Natural killer cell treated with Interleukin-12 subunit alpha and Interleukin-12 subunit beta and Interleukin-15 and Interleukin-18, amount 100 ng/mL, for 72 hours (primary cell): Measurements from ENCODE around the gene LNPK. TPM values are rescaled to one million over a fixed set of nuclear protein-coding genes. Genes with fewer than 3 reads are reported as not detected.

ENCODE experiments used
- ATAC-seq, 2 donors: fragments of 150-1000 bp; cut with Tn5 transposase in 1 of 2; sonication (Bioruptor Pico), chemical (Tn5 transposase) in 1 of 2; 2 replicates each; pipeline ENCODE4 v1.10.0; 2021
- DNase-seq: peaks from one replicate; pipeline ENCODE4 v3.0.0; 2022; ENCODE audit warnings: low spot score
- H3K27ac Mint-ChIP-seq, 2 donors: 1 replicate in 1 of 2; 2 replicates in 1 of 2; pipeline ENCODE4 v1.8.0; 2022; ENCODE audit warnings: mixed read lengths in 2 of 2, mild to moderate bottlenecking in 1 of 2, moderate library complexity in 1 of 2
- H3K27me3 Mint-ChIP-seq, 2 donors: 1 replicate in 1 of 2; 2 replicates in 1 of 2; pipeline ENCODE4 v1.8.0; 2022; ENCODE audit warnings: mixed read lengths in 2 of 2
- H3K36me3 Mint-ChIP-seq: one replicate; pipeline ENCODE4 v1.8.0; 2022; ENCODE audit warnings: mixed read lengths
- H3K4me1 Mint-ChIP-seq, 2 donors: 1 replicate in 1 of 2; 2 replicates in 1 of 2; pipeline ENCODE4 v1.8.0; 2022; ENCODE audit warnings: low read depth in 2 of 2, mixed read lengths in 2 of 2, mild to moderate bottlenecking in 1 of 2
- H3K4me3 Mint-ChIP-seq: one replicate; pipeline ENCODE4 v1.8.0; 2022; ENCODE audit warnings: mixed read lengths
- H3K9me3 Mint-ChIP-seq: 2 replicates; pipeline ENCODE4 v1.8.0; 2022; ENCODE audit warnings: mixed read lengths
- total RNA-seq, 2 donors: library from RNA; stranded (reverse); gene quantifications; one replicate each; pipeline ENCODE4 v1.2.3, GENCODE V29; 2022

Gene LNPK
- 10 to 100 TPM; 35.9 to 44.7 TPM for total RNA-seq

- peak within 1 kb of the TSS; percentile 95 for H3K4me3 Mint-ChIP-seq
- H3K27me3 Mint-ChIP-seq, result peaks cover 7 to 20% of the 10 kb centered on the region in 2 donors
- H3K36me3 Mint-ChIP-seq, result no peaks in the 10 kb centered on the region
- peak within 1 kb of the TSS; percentile 84 to 89 for H3K27ac Mint-ChIP-seq
- ATAC-seq, result peak; percentile 97 to 98
- peaks cover 17 to 19% of the 10 kb centered on the region in 2 donors for H3K4me1 Mint-ChIP-seq
- no peaks in the 10 kb centered on the region for H3K9me3 Mint-ChIP-seq
- DNase-seq, result peak; percentile 92
Measured at GRCh38 chr2:176001916-176002687, at the start of gene LNPK. Gene LNPK, minus strand, starts transcription at chr2:176002267. Its CDS starts 6,683 bp downstream, at chr2:175995584.

- Mint-ChIP-seq H3K36me3 (no peaks in the 10 kb centered on the region), H3K4me1 (no peaks in the 10 kb centered on the region), H3K27ac (no peak overlapping the region), H3K9me3 (no peaks in the 10 kb centered on the region), H3K4me3 (no peak overlapping the region), H3K27me3 (peaks cover 12 to 34% of the 10 kb centered on the region in 2 donors)
- DNase-seq (no peak), ATAC-seq (no peak)
Measured at GRCh38 chr2:176039375-176039774, 37.3 kb upstream of the LNPK start.

GRCh38 chr2:176038694-176039093, 36.6 kb upstream of the LNPK start:
- Mint-ChIP-seq H3K4me3 (no peak overlapping the region), H3K27me3 (peaks cover 15 to 36% of the 10 kb centered on the region in 2 donors), H3K9me3 (no peaks in the 10 kb centered on the region), H3K36me3 (no peaks in the 10 kb centered on the region), H3K27ac (no peak overlapping the region), H3K4me1 (no peaks in the 10 kb centered on the region)
- ATAC-seq (no peak), DNase-seq (no peak)

GRCh38 chr2:176035013-176035691, 33.1 kb upstream of the LNPK start:
- ATAC-seq, result no peak
- no peak overlapping the region for H3K27ac Mint-ChIP-seq
- H3K27me3 Mint-ChIP-seq, result peaks cover 9 to 20% of the 10 kb centered on the region in 2 donors
- no peak overlapping the region for H3K4me3 Mint-ChIP-seq
- no peaks in the 10 kb centered on the region for H3K36me3 Mint-ChIP-seq
- no peaks in the 10 kb centered on the region for H3K4me1 Mint-ChIP-seq
- no peaks in the 10 kb centered on the region for H3K9me3 Mint-ChIP-seq
- DNase-seq, result no peak

DNA sequence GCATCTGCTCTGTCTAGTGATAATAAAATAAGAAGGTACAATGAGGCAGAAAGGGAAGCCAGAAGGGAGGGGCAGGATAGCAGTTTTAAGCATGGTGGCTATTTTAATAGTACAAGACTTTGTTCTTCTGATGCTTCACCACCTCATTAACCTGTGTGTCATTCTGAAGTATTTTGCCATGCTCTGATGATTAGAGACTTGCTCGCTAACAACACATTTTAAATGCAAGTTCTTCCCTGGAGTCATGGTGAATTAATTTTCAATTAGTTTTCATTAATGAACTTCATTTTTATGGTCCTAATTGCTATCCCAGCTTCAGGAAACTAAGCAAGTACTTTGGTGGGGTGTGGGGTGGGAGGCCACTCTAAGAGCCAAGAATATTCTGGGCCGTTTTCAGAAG, 25.7 kb upstream of the LNPK start:
- ATAC-seq (no peak), DNase-seq (no peak)
- H3K4me3 Mint-ChIP-seq, result no peak overlapping the region
- peaks cover 14 to 29% of the 10 kb centered on the region in 2 donors for H3K27me3 Mint-ChIP-seq
- no peaks in the 10 kb centered on the region for H3K9me3 Mint-ChIP-seq
- H3K4me1 Mint-ChIP-seq, result no peaks in the 10 kb centered on the region
- no peaks in the 10 kb centered on the region for H3K36me3 Mint-ChIP-seq
- no peak overlapping the region for H3K27ac Mint-ChIP-seq

- Mint-ChIP-seq H3K4me1 (no peaks in the 10 kb centered on the region), H3K27ac (no peak overlapping the region), H3K36me3 (no peaks in the 10 kb centered on the region), H3K27me3 (peaks cover 17 to 36% of the 10 kb centered on the region in 2 donors), H3K9me3 (no peaks in the 10 kb centered on the region), H3K4me3 (no peak overlapping the region)
- ATAC-seq, result no peak
- DNase-seq, result no peak
Measured at GRCh38 chr2:176025932-176026331, 23.9 kb upstream of the LNPK start.

GRCh38 chr2:176024083-176024482, 22.0 kb upstream of the LNPK start:
- H3K4me1 Mint-ChIP-seq, result no peaks in the 10 kb centered on the region
- H3K27me3 Mint-ChIP-seq, result peaks cover 25% of the 10 kb centered on the region in 2 donors
- H3K9me3 Mint-ChIP-seq, result no peaks in the 10 kb centered on the region
- H3K4me3 Mint-ChIP-seq, result no peak overlapping the region
- no peaks in the 10 kb centered on the region for H3K36me3 Mint-ChIP-seq
- H3K27ac Mint-ChIP-seq, result no peak overlapping the region
- no peak for ATAC-seq
- DNase-seq, result no peak

- H3K36me3 Mint-ChIP-seq, result no peaks in the 10 kb centered on the region
- H3K27ac Mint-ChIP-seq, result no peak overlapping the region
- no peak for ATAC-seq
Measured at GRCh38 chr2:176022048-176022447, 20.0 kb upstream of the LNPK start.

DNA sequence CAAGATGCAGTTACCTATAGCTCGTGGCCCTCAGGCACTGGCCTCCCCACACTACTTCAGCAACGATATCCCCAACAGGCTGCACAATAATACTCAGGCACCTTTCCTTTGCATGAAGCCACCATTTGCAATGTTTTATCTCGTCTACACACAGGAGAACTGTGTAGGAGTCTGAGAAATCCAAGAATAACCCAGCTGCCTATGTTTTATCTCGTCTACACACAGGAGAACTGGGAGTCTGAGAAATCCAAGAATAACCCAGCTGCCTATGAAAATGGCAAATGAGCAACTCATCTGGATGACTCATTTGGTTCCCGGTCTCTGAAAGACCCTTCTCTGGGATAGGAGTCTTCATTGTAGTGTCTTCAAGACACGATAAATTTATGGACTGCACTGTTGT, 18.3 kb upstream of the LNPK start:
- no peak for ATAC-seq
- H3K4me3 Mint-ChIP-seq, result no peak overlapping the region
- no peak for DNase-seq
- H3K9me3 Mint-ChIP-seq, result no peaks in the 10 kb centered on the region
- H3K27ac Mint-ChIP-seq, result no peak overlapping the region
- no peaks in the 10 kb centered on the region for H3K4me1 Mint-ChIP-seq
- H3K36me3 Mint-ChIP-seq, result no peaks in the 10 kb centered on the region
- peaks cover 18% of the 10 kb centered on the region in 2 donors for H3K27me3 Mint-ChIP-seq

More at GRCh38 chr2:176022048-176022447, 20.0 kb upstream of the LNPK start:
- H3K4me1 Mint-ChIP-seq, result no peaks in the 10 kb centered on the region
- no peak overlapping the region for H3K4me3 Mint-ChIP-seq
- no peak for DNase-seq
- peaks cover 14 to 21% of the 10 kb centered on the region in 2 donors for H3K27me3 Mint-ChIP-seq
- H3K9me3 Mint-ChIP-seq, result no peaks in the 10 kb centered on the region

GRCh38 chr2:176018708-176019107, 16.6 kb upstream of the LNPK start:
- no peaks in the 10 kb centered on the region for H3K36me3 Mint-ChIP-seq
- H3K27ac Mint-ChIP-seq, result no peak overlapping the region
- no peaks in the 10 kb centered on the region for H3K4me1 Mint-ChIP-seq
- ATAC-seq, result no peak
- no peak for DNase-seq
- H3K9me3 Mint-ChIP-seq, result no peaks in the 10 kb centered on the region
- peaks cover 18 to 24% of the 10 kb centered on the region in 2 donors for H3K27me3 Mint-ChIP-seq
- H3K4me3 Mint-ChIP-seq, result no peak overlapping the region

DNA sequence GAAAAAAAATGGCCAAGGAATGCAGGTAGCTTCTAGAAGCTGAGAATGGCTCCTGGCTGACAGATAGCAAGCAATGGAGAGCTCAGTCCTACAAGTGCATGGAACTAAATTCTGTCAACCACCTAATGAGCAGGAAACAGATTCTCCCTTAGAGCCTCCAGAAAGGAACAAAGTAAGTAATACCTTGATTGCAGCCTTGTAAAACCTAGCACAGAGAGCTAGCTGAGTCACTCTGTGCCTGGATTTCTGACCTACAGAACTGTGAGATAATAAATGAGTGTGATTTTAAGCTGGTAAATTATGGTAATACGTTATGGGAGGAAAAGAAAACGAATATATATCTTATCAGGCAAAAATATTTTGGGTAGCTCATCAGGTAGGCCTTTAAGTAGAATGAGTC, 7.4 kb upstream of the LNPK start:
- no peak overlapping the region for H3K4me3 Mint-ChIP-seq
- no peak overlapping the region for H3K27ac Mint-ChIP-seq
- no peaks in the 10 kb centered on the region for H3K36me3 Mint-ChIP-seq
- no peaks in the 10 kb centered on the region for H3K4me1 Mint-ChIP-seq
- no peaks in the 10 kb centered on the region for H3K9me3 Mint-ChIP-seq
- peaks cover 18 to 55% of the 10 kb centered on the region in 2 donors for H3K27me3 Mint-ChIP-seq
- no peak for DNase-seq
- no peak for ATAC-seq

DNA sequence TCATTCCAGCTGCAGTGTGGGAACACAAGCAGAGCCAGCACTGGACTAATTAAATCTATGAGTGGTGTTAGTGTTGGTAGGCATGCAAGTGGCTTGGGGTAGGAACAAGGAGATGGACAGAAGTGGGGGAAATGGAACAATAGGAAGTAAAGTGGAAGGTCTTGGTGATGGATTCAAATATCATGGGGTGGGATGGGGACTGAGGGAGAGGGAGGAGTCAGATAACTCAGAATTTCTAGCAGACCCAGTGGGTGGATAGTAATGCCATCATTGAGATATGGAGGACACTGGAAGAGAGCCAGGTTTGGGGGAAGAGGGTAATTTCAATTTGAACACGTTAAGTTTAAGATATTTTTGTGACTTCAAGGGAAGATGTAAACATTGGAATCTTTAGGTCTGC, 2.9 kb upstream of the LNPK start:
- DNase-seq (no peak), ATAC-seq (no peak)
- no peaks in the 10 kb centered on the region for H3K9me3 Mint-ChIP-seq
- H3K27me3 Mint-ChIP-seq, result peaks cover 13 to 40% of the 10 kb centered on the region in 2 donors
- H3K4me3 Mint-ChIP-seq, result no peak overlapping the region
- no peaks in the 10 kb centered on the region for H3K36me3 Mint-ChIP-seq
- H3K27ac Mint-ChIP-seq, result no peak overlapping the region
- peaks cover 11 to 13% of the 10 kb centered on the region in 2 donors for H3K4me1 Mint-ChIP-seq

DNA sequence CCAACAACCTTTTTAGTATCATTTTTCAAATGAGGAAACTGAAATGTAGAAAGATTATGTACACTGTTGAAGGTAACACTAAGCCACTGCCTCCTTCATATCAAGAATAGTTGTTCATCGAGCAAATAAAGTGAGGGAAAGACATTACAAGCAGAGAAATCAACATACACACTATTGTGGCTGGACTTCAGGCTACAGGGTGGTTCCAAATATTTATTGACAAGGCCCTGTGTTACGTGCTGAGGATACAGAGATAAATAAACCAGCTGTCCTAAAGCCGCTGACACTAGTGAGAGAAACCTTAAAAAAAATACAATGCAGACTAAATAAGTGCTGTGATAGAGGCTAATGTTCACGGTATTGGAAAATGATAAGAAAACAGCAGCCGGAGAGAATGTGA, 1.9 kb upstream of the LNPK start:
- Mint-ChIP-seq H3K27ac (no peak overlapping the region), H3K36me3 (no peaks in the 10 kb centered on the region), H3K4me3 (no peak overlapping the region), H3K4me1 (peaks cover 17 to 19% of the 10 kb centered on the region in 2 donors), H3K9me3 (no peaks in the 10 kb centered on the region), H3K27me3 (peaks cover 7 to 31% of the 10 kb centered on the region in 2 donors)
- ATAC-seq, result no peak
- DNase-seq, result no peak

GRCh38 chr2:176002688-176003210, 682 bp upstream of the LNPK start:
- Mint-ChIP-seq H3K4me3 (peak overlapping the region; percentile 95), H3K27me3 (peaks cover 7 to 20% of the 10 kb centered on the region in 2 donors), H3K4me1 (peaks cover 17 to 19% of the 10 kb centered on the region in 2 donors), H3K27ac (peak overlapping the region; percentile 84 to 89), H3K9me3 (no peaks in the 10 kb centered on the region), H3K36me3 (no peaks in the 10 kb centered on the region)
- ATAC-seq (no peak), DNase-seq (no peak)
